Skeletal muscle cell (primary cell): Measurements from ENCODE around the gene GABRA6.
"Not testable (repeated sequence)": the region's sequence is repeated elsewhere in the genome, so short reads cannot be mapped to it uniquely, and the experiment has no call there.

Experiments
- DNase-seq: peaks from one replicate; pipeline ENCODE4 v3.0.0-alpha.2; 2010; ENCODE audit warnings: low read depth
- H3K4me3 ChIP-seq: 2 replicates; pipeline ENCODE4 v1.5.1; 2011; ENCODE audit warnings: low read depth, mild to moderate bottlenecking, control low read depth, low read length, moderate library complexity

GABRA6 gene

GRCh38 chr5:161685461-161685860 lies at the start of gene GABRA6:
Gene GABRA6, plus strand, starts transcription at chr5:161685721. Its CDS starts 269 bp downstream, at chr5:161685990.
- H3K4me3 ChIP-seq: no peak within 1 kb of the TSS
- DNase-seq: no peak

- H3K4me3 ChIP-seq: no peak overlapping the region
- DNase-seq: no peak
These were observed 47.9 kb upstream of the GABRA6 start for GRCh38 chr5:161637591-161637990.

- DNase-seq: no peak
- H3K4me3 ChIP-seq: no peak overlapping the region
These were observed 44.1 kb upstream of the GABRA6 start for GRCh38 chr5:161641444-161641843.

GRCh38 chr5:161645264-161645663 lies 40.3 kb upstream of the GABRA6 start:
- no peak overlapping the region for H3K4me3 ChIP-seq
- DNase-seq: no peak

GRCh38 chr5:161651926-161652325 lies 33.6 kb upstream of the GABRA6 start:
- H3K4me3 ChIP-seq, DNase-seq: not testable (repeated sequence)

GRCh38 chr5:161660806-161661205 lies 24.7 kb upstream of the GABRA6 start:
- no peak overlapping the region for H3K4me3 ChIP-seq
- no peak for DNase-seq

- no peak for DNase-seq
- H3K4me3 ChIP-seq: no peak overlapping the region
These were observed 22.1 kb upstream of the GABRA6 start for GRCh38 chr5:161663431-161663830.

- no peak for DNase-seq
- no peak overlapping the region for H3K4me3 ChIP-seq
These were observed 9.4 kb upstream of the GABRA6 start for GRCh38 chr5:161676103-161676502.

- DNase-seq: no peak
- H3K4me3 ChIP-seq: no peak overlapping the region
These were observed 628 bp downstream of the GABRA6 start for GRCh38 chr5:161686149-161686548.

GRCh38 chr5:161686881-161687280 lies 1.4 kb downstream of the GABRA6 start:
- no peak for DNase-seq
- no peak overlapping the region for H3K4me3 ChIP-seq

- DNase-seq: no peak
- H3K4me3 ChIP-seq: no peak overlapping the region
These were observed 1.8 kb downstream of the GABRA6 start for GRCh38 chr5:161687316-161687715.

GRCh38 chr5:161691911-161692310 lies 6.4 kb downstream of the GABRA6 start:
- DNase-seq: no peak
- H3K4me3 ChIP-seq: no peak overlapping the region

GRCh38 chr5:161697001-161697400 lies 11.5 kb downstream of the GABRA6 start:
- DNase-seq: no peak
- H3K4me3 ChIP-seq: no peak overlapping the region

GRCh38 chr5:161700065-161700464 lies 14.5 kb downstream of the GABRA6 start:
- no peak for DNase-seq
- H3K4me3 ChIP-seq: no peak overlapping the region

- no peak overlapping the region for H3K4me3 ChIP-seq
- DNase-seq: no peak
These were observed 18.0 kb downstream of the GABRA6 start for GRCh38 chr5:161703528-161703927.

GRCh38 chr5:161707382-161707781 lies 21.9 kb downstream of the GABRA6 start:
- no peak overlapping the region for H3K4me3 ChIP-seq
- DNase-seq: no peak

GRCh38 chr5:161709239-161709638 lies 23.7 kb downstream of the GABRA6 start:
- no peak for DNase-seq
- no peak overlapping the region for H3K4me3 ChIP-seq

- no peak overlapping the region for H3K4me3 ChIP-seq
- no peak for DNase-seq
These were observed 27.5 kb downstream of the GABRA6 start for GRCh38 chr5:161713042-161713441.

GRCh38 chr5:161719157-161719556 lies 33.6 kb downstream of the GABRA6 start:
- H3K4me3 ChIP-seq: no peak overlapping the region
- no peak for DNase-seq

GRCh38 chr5:161720460-161720859 lies 34.9 kb downstream of the GABRA6 start:
- H3K4me3 ChIP-seq: no peak overlapping the region
- DNase-seq: no peak

- no peak overlapping the region for H3K4me3 ChIP-seq
- DNase-seq: no peak
These were observed 49.2 kb downstream of the GABRA6 start for GRCh38 chr5:161734741-161735140.

- H3K4me3 ChIP-seq: no peak overlapping the region
- DNase-seq: no peak
These were observed 54.9 kb downstream of the GABRA6 start for GRCh38 chr5:161740433-161740832.
